Endothelial cell (in vitro differentiated cells): ENCODE data around the gene FIGNL1. TPM values are rescaled to one million over a fixed set of nuclear protein-coding genes. Genes with fewer than 3 reads are reported as not detected.

Experiments
- DNase-seq: peaks from one replicate; pipeline ENCODE4 v3.0.0; 2021; ENCODE audit warnings: low spot score
- H3K27ac Mint-ChIP-seq: one replicate; pipeline ENCODE4 v1.8.0; 2021; ENCODE audit warnings: mixed read lengths, inconsistent platforms; ENCODE audit not compliant: unreplicated experiment
- H3K27me3 Mint-ChIP-seq: one replicate; pipeline ENCODE4 v1.8.0; 2021; ENCODE audit warnings: mild to moderate bottlenecking, moderate library complexity, mixed read lengths, inconsistent platforms; ENCODE audit not compliant: unreplicated experiment
- H3K36me3 Mint-ChIP-seq: one replicate; pipeline ENCODE4 v1.8.0; 2021; ENCODE audit warnings: mild to moderate bottlenecking, low read depth, mixed read lengths, inconsistent platforms; ENCODE audit not compliant: unreplicated experiment
- H3K4me1 Mint-ChIP-seq: one replicate; pipeline ENCODE4 v1.8.0; 2021; ENCODE audit warnings: mild to moderate bottlenecking, mixed read lengths, inconsistent platforms; ENCODE audit not compliant: unreplicated experiment
- H3K4me3 Mint-ChIP-seq: one replicate; pipeline ENCODE4 v1.8.0; 2021; ENCODE audit warnings: mild to moderate bottlenecking, mixed read lengths, inconsistent platforms; ENCODE audit not compliant: unreplicated experiment
- H3K9me3 Mint-ChIP-seq: one replicate; pipeline ENCODE4 v1.8.0; 2021; ENCODE audit warnings: mixed read lengths, inconsistent platforms; ENCODE audit not compliant: unreplicated experiment
- CTCF ChIP-seq: fragments of 200-600 bp; sonication (generic); IDR thresholded peaks from one replicate; pipeline ENCODE4 v1.5.0; 2021; ENCODE audit warnings: antibody characterized with exemption; ENCODE audit not compliant: unreplicated experiment
- long read RNA-seq: library from polyadenylated mRNA; unstranded; transcript quantifications from one replicate; pipeline ENCODE4 v2.0.0, GENCODE V29; 2020; ENCODE audit not compliant: unreplicated experiment
- total RNA-seq: library from RNA; stranded (reverse); fragmentation: NEBNext Ultra II Directional; extraction: Animal tissue kit (Norgen Biotek cat#: 25700); gene quantifications from one replicate; pipeline ENCODE4 v1.2.1, GENCODE V29; 2021; ENCODE audit not compliant: unreplicated experiment

FIGNL1 gene
- total RNA-seq: 18.4 TPM
- long read RNA-seq, partial matches to known transcripts: 1 of 4 reads
- long read RNA-seq, other reads (novel, unspliced or antisense): 1 of 4 reads

- H3K27ac Mint-ChIP-seq: no peak within 1 kb of the TSS
- H3K4me1 Mint-ChIP-seq: no peaks in the 10 kb centered on the region
- no peaks in the 10 kb centered on the region for H3K9me3 Mint-ChIP-seq
- H3K27me3 Mint-ChIP-seq: peaks cover 3% of the 10 kb centered on the region
- no peak for TF ChIP-seq CTCF
- no peaks in the 10 kb centered on the region for H3K36me3 Mint-ChIP-seq
- peak; percentile 41 for DNase-seq
- peak within 1 kb of the TSS; percentile 88 for H3K4me3 Mint-ChIP-seq
Observed at GRCh38 chr7:50449881-50450589, at the start of gene FIGNL1. FIGNL1 (minus strand) TSS chr7:50450350; CDS start chr7:50447287, 3,063 bp downstream.

GRCh38 chr7:50499092-50499491, 48.9 kb upstream of the FIGNL1 start:
- no peak overlapping the region for H3K27ac Mint-ChIP-seq
- no peaks in the 10 kb centered on the region for H3K9me3 Mint-ChIP-seq
- no peak overlapping the region for H3K4me3 Mint-ChIP-seq
- no peak for TF ChIP-seq CTCF
- peaks cover 7% of the 10 kb centered on the region for H3K27me3 Mint-ChIP-seq
- DNase-seq: no peak
- peaks cover 19% of the 10 kb centered on the region for H3K4me1 Mint-ChIP-seq
- H3K36me3 Mint-ChIP-seq: peaks cover 7% of the 10 kb centered on the region

- TF ChIP-seq CTCF: no peak
- no peaks in the 10 kb centered on the region for H3K9me3 Mint-ChIP-seq
- no peak for DNase-seq
- no peak overlapping the region for H3K27ac Mint-ChIP-seq
- peaks cover 21% of the 10 kb centered on the region for H3K4me1 Mint-ChIP-seq
- H3K4me3 Mint-ChIP-seq: no peak overlapping the region
- H3K27me3 Mint-ChIP-seq: peaks cover 7% of the 10 kb centered on the region
- H3K36me3 Mint-ChIP-seq: peaks cover 7% of the 10 kb centered on the region
Observed at GRCh38 chr7:50497968-50498367, 47.8 kb upstream of the FIGNL1 start.

- Mint-ChIP-seq H3K4me3 (peak overlapping the region; percentile 24), H3K36me3 (peaks cover 7% of the 10 kb centered on the region), H3K4me1 (peaks cover 21% of the 10 kb centered on the region), H3K9me3 (no peaks in the 10 kb centered on the region), H3K27ac (peak overlapping the region; percentile 77), H3K27me3 (peaks cover 8% of the 10 kb centered on the region)
- peak; percentile 48 for DNase-seq
- no peak for TF ChIP-seq CTCF
Observed at GRCh38 chr7:50497068-50497642, 47.0 kb upstream of the FIGNL1 start.

GRCh38 chr7:50496569-50496968, 46.4 kb upstream of the FIGNL1 start:
- TF ChIP-seq CTCF: no peak
- Mint-ChIP-seq H3K27ac (peak overlapping the region; percentile 77), H3K4me3 (no peak overlapping the region), H3K4me1 (peaks cover 21% of the 10 kb centered on the region), H3K27me3 (peaks cover 8% of the 10 kb centered on the region), H3K36me3 (peaks cover 7% of the 10 kb centered on the region), H3K9me3 (no peaks in the 10 kb centered on the region)
- DNase-seq: no peak
